ENCODE results near the gene ZBTB40.

The ZBTB40 gene

DNA sequence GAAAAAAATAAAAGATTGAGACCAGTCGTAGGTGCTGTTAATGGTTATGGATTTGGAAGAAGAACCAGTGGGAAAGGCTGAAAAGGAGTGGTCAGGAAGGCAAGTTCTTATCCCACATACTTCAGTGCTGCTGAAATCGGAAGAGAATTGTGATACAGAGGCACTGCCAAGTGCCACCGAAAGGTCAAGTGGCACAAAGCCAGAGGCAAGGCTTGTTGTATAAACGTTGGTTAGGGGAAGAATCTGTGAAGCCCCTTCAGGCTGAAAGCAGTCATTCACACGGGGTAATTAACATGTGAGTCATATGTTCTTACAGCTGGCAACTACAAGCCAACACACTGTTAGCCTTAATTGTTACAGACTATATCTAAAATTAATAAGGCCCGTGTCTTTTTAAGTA is 48.8 kb downstream of the ZBTB40 start:
- Histone ChIP-seq H3K79me2 (no peaks in the 10 kb centered on the region), H3K4me1 (peaks cover 5% of the 10 kb centered on the region), H3K9me3 (ENCODE audit: control insufficient read depth, low read length) (no peaks in the 10 kb centered on the region), H3K27me3 (ENCODE audit: control insufficient read depth, insufficient read depth, low read length) (no peaks in the 10 kb centered on the region), H3K4me3 (ENCODE audit: low read depth, low read length) (no peak overlapping the region), H3K27ac (no peak overlapping the region), H2AFZ (no peak overlapping the region), H3K4me2 (ENCODE audit: low read length) (no peak overlapping the region), H3K36me3 (ENCODE audit: control insufficient read depth, insufficient read depth, low read length) (no peaks in the 10 kb centered on the region), H3K9ac (no peak overlapping the region)
- TF ChIP-seq, protein P1, sequence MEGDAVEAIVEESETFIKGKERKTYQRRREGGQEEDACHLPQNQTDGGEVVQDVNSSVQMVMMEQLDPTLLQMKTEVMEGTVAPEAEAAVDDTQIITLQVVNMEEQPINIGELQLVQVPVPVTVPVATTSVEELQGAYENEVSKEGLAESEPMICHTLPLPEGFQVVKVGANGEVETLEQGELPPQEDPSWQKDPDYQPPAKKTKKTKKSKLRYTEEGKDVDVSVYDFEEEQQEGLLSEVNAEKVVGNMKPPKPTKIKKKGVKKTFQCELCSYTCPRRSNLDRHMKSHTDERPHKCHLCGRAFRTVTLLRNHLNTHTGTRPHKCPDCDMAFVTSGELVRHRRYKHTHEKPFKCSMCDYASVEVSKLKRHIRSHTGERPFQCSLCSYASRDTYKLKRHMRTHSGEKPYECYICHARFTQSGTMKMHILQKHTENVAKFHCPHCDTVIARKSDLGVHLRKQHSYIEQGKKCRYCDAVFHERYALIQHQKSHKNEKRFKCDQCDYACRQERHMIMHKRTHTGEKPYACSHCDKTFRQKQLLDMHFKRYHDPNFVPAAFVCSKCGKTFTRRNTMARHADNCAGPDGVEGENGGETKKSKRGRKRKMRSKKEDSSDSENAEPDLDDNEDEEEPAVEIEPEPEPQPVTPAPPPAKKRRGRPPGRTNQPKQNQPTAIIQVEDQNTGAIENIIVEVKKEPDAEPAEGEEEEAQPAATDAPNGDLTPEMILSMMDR (IDR thresholded peaks at IDR 0.05) = no peak

DNA sequence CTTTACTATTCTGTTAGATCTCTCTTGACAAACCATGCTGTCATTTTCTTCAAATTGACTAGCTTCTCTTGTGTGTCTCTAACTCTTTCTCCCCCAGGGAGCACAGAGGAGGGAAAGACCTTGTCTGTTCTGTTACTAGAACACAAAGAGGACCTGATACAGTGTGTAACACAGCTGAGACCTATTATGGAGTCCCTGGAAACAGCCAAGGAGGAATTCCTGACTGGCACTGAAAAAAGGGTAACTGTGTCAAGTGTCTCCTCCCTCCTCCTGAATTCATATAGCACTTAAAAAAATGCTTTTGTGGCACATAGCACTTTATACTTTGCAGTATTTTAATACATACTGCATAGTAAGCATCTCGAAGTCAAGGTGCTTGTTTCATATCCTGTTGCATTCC is 50.6 kb downstream of the ZBTB40 start:
- TF ChIP-seq, protein P1 (IDR thresholded peaks at IDR 0.05) = no peak
- Histone ChIP-seq H3K36me3 (ENCODE audit: control insufficient read depth, insufficient read depth, low read length) (no peaks in the 10 kb centered on the region), H3K27ac (no peak overlapping the region), H2AFZ (no peak overlapping the region), H3K4me1 (peaks cover 5% of the 10 kb centered on the region), H3K9ac (no peak overlapping the region), H3K4me2 (ENCODE audit: low read length) (no peak overlapping the region), H3K4me3 (ENCODE audit: low read depth, low read length) (no peak overlapping the region), H3K79me2 (no peaks in the 10 kb centered on the region), H3K27me3 (ENCODE audit: control insufficient read depth, insufficient read depth, low read length) (no peaks in the 10 kb centered on the region), H3K9me3 (ENCODE audit: control insufficient read depth, low read length) (no peaks in the 10 kb centered on the region)

DNA sequence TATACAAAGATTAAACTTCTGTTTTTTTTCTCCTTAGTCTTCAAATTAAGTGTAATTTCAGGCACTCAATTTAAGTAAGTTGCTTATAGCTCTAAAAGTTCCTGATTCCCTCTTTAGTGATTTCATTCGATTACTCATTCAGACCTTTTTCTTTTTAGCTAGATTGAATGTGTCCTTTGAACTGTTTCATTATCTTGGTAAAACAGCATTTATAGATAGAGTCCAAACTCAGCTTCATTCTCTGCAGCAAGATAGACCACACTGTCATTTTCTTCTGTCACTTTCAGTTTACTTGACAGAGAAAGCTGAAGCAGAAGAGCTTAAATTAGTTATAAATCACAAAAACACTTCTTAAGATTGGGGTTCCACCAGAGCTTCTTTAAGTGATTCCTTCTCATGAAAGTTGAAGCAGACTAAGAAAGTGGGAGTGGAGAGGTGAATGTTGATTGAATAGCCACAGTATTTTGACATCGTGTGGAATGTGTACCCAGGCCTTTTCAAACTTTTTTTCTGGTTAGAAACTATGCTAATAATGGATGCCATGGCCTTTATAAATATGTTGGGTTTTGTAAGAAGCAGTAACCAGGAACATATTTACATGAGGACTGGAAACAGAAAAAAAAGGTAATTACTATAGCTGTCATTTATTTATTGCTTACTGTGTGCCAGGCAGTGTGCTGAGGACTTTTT is 52.2 kb downstream of the ZBTB40 start:
- Histone ChIP-seq H3K4me3 (ENCODE audit: low read depth, low read length) (no peak overlapping the region), H3K4me1 (peaks cover 13% of the 10 kb centered on the region), H3K4me2 (ENCODE audit: low read length) (no peak overlapping the region), H3K9ac (no peak overlapping the region), H3K79me2 (no peaks in the 10 kb centered on the region), H2AFZ (no peak overlapping the region), H3K27ac (no peak overlapping the region), H3K27me3 (ENCODE audit: control insufficient read depth, insufficient read depth, low read length) (no peaks in the 10 kb centered on the region), H3K9me3 (ENCODE audit: control insufficient read depth, low read length) (no peaks in the 10 kb centered on the region), H3K36me3 (ENCODE audit: control insufficient read depth, insufficient read depth, low read length) (no peaks in the 10 kb centered on the region)
- TF ChIP-seq, protein P1 (IDR thresholded peaks at IDR 0.05) = no peak

DNA sequence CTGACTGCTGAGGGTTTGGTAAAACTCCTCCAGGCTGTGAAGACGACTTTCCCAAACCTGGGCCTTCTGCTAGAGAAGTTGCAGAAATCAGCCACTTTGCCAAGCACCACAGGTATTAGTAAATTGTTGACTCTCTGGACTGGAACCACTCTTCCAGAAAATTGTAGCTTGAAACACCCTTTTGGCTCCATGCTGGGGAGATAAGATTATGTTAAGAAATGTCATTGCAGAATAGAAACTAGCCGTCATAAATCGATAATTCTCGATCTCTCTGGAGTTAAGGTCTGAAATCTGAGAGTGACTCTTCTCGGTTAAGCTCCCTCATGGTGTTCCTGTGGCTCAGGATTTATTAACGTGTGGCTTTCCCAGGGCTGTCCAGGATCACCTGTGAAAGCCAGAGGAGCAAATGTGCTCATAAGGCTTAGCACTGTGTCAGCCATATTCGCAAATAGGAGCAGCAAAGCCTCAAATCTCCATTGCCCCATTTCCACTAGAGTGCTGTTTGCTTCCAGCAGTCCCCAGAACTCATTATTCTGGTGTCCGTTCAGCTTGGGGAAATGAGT is 54.6 kb downstream of the ZBTB40 start:
- Histone ChIP-seq H3K27ac (no peak overlapping the region), H3K4me1 (peaks cover 10% of the 10 kb centered on the region), H2AFZ (no peak overlapping the region), H3K27me3 (ENCODE audit: control insufficient read depth, insufficient read depth, low read length) (no peaks in the 10 kb centered on the region), H3K4me3 (ENCODE audit: low read depth, low read length) (no peak overlapping the region), H3K4me2 (ENCODE audit: low read length) (no peak overlapping the region), H3K9me3 (ENCODE audit: control insufficient read depth, low read length) (no peaks in the 10 kb centered on the region), H3K36me3 (ENCODE audit: control insufficient read depth, insufficient read depth, low read length) (no peaks in the 10 kb centered on the region), H3K79me2 (no peaks in the 10 kb centered on the region), H3K9ac (no peak overlapping the region)
- TF ChIP-seq, protein P1 (IDR thresholded peaks at IDR 0.05) = no peak

DNA sequence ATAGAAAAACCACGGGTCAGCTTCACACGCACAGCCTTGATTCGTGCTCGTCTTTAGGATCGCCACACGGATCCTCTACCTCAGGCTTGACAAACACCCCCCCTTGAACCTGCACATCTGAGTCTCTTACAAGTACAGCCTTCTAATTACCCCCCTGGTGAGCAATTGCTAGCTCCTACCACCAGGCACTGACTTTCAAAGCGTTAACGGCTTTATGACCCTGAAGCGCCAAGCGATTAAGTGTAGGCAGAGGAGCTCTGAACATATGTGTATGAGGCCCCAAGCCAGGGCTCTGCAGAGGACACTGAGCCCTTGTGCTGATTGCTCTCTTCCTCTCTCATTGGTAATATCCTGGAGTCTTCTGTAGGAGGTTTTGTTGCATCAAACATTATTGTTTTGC is 55.9 kb downstream of the ZBTB40 start:
- H3K27me3 ChIP-seq (ENCODE audit: control insufficient read depth, insufficient read depth, low read length) = no peaks in the 10 kb centered on the region
- H2AFZ ChIP-seq = no peak overlapping the region
- no peak overlapping the region for H3K4me2 ChIP-seq (ENCODE audit: low read length)
- no peaks in the 10 kb centered on the region for H3K9me3 ChIP-seq (ENCODE audit: control insufficient read depth, low read length)
- no peak overlapping the region for H3K9ac ChIP-seq
- no peaks in the 10 kb centered on the region for H3K79me2 ChIP-seq
- no peak overlapping the region for H3K4me3 ChIP-seq (ENCODE audit: low read depth, low read length)
- H3K4me1 ChIP-seq = peaks cover 10% of the 10 kb centered on the region
- H3K36me3 ChIP-seq (ENCODE audit: control insufficient read depth, insufficient read depth, low read length) = no peaks in the 10 kb centered on the region
- TF ChIP-seq, protein P1 (IDR thresholded peaks at IDR 0.05) = no peak
- H3K27ac ChIP-seq = peak overlapping the region; percentile 89

All from parathyroid adenoma (tissue), 2 donors.